ENCODE data around the gene CBR1.

CBR1 gene

GRCh38 chr21:36069713-36070583 is at the start of gene CBR1:
Gene CBR1 (plus strand): TSS chr21:36070024. CDS start chr21:36070116, 92 bp downstream.
- DNase-seq, result peak; percentile 80 to 82

DNA sequence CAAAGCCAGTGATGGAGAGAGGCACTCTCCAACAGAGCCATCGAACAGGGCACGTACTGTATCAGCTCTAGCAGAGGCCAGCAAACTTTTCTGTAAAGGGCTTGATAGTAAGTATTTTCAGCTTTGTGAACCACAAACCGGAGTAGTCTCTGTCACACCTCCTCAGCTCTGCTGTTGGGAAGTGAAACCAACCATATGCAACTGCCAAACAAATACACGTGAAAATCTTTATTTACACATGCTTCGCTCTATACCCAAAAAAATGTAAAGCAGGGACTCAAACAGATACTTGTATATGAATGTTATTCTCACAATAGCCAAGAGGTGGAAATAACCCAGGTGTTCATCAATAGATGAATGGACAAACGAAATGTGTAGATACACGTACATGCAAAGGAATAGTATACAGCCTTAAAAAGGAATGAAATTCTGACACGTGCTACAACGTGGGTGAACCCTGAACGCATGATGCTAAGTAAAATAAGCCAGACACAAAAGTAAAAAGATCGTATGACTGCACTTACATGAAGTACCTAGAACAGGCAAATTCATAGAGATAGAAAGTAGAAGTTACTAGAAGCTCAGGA is 48.5 kb upstream of the CBR1 start:
- no peak for DNase-seq

DNA sequence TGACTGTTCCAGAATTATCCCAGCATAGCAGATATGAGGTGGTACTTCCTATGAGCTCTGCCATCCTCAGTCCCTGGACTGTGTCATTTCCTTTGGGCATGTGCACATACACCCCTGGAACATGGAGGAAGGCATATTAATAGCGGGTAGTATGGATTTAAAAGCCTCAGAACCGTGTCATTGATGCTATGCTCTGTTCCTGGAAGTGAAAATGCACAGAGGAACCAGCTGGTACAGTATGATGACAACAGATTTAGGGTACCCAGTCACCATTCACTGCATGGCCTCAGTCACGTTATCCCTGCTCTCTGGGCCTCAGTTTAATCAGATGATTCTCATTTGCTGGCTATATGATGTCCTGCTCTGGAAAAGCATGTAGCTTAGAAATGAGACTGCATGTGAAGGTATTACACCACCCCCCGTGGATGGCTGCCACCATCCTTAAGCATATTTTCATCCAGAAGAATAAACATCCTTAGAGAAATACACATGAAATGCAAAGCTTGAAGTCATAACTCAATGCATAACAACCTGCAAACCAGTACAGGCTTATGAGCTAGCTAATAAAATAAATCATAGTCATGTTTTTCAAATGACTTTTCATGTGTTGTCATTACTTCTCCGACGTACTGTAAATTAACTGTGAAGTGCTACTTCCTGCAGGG is 47.3 kb upstream of the CBR1 start:
- no peak for DNase-seq

GRCh38 chr21:36023092-36023480 is 46.7 kb upstream of the CBR1 start:
- no peak for DNase-seq

DNA sequence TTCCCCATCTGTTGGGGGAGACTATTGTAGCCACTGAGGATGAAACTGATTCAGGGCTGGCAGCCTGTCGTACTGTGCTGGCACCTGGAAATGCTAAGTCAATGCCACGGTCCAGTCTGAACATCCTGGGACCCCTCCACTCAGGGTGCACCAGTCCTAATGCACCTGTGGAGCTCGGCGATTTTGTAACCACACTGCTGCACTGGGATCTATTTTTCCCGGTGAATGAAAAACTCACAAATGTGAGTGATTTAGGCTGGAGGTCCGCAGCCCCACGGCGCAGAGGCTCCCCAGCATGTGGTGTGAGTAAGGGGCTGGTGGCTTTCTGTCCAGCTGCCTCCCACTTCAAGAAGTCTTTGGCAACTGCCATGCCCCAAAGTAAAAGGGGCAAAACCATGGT is 45.0 kb upstream of the CBR1 start:
- no peak for DNase-seq

DNA sequence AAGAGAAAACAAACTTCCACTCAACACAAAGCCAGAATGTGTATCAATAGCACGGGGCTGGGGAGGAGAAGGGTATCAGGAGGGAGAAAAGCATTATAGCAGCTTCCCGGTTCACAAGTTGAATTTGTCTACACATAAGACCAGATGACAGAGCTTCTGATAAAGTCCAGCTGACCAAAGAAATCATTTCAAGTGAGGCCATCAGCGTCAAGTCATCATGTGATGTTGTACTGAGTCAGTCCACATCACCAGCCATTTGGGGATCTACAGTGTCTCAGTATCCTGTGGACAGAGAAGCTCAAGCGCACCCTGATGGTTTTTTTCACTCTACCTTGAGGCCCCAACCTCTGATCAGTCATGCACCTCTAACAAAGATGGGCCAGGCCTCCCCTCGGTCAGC is 42.5 kb upstream of the CBR1 start:
- no peak for DNase-seq

DNA sequence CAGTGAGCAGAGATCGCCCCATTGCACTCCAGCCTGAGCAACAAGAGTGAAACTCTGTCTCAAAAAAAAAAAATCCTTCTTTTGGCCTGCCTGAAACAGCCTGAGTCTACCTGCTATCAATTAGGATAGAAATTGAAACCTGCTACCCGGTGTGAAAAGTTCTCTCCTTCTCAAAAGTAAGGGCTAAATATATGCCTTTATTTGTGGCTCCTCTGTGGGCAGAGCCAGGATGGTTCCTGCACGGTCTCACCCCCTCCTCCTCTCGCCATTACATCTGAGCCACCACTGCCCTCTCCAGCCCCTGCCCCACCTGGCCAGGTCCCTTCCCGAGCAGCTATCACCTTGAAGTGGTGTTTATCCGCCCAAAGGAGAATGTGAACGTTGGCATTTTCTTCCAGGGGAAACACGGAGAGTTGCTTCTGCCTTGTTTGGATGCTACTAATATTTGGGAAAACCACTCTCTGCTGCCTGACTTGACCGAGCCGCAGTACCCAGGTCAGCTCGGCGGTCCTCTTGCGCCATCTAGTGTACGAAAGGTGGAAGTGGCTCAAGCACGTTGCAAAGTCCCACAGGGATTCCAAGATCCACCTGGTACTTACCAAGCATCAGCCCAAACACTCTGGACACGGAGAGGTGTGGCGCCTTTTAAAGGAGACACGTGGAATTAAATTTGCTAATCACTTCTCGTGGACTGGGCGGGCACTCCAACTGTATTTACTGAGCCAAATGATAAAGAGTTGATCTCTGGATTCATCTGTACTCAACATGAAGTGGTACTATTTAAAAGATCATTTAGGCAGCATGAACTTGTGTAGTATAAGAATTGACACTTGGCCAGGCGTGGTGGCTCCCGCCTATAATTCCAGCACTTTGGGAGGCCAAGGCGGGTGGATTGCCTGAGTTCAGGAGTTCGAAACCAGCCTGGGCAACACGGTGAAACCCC is 41.4 kb upstream of the CBR1 start:
- peak; percentile 52 to 55 for DNase-seq

DNA sequence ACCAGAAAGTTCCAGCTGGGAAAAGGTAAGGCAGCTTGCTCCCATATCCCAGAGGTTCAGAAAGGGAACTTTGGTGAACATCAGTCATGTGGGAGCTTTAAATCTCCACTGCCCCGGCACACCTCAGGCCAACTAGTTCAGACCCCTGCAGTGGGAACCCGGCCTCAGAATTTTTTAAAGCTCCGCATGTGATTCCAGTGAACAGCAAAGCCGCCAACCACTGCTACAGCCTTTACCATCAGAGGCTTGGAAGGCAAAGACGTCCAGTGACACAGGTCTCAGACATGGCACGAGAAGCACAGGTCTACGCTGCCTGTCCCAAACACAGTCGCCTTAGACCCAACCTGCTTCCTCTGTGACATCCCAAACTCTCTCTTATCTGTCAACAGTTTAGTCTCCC is 40.5 kb upstream of the CBR1 start:
- DNase-seq, result no peak

DNA sequence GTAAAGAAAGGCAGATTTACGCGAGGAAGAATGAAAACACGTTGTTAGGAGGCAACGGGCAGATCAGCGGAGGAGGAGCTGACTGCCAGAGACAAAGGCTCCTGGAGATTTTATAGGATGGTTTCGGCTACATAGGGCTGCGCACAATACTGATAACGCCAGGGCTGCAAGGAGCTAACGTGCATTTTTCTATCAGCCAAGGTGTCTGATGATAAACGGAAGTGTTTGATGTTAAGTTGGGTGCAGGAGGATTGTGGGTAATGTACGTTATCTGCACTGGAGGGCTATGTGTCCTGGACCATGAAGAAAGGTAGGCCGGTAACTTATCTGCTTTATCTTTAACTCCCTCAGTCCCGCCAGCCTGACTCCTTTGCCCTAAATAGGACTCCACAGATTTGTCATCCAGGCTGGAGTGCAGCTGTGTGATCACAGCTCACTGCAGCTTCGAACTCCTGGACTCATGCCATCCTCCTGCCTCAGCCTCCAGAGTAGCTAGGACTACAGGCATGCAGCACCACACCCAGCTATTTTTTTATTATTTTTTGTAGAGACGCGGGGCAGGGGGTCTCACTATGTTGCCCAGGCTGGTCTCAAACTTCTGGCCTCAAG is 39.1 kb upstream of the CBR1 start:
- no peak for DNase-seq

DNA sequence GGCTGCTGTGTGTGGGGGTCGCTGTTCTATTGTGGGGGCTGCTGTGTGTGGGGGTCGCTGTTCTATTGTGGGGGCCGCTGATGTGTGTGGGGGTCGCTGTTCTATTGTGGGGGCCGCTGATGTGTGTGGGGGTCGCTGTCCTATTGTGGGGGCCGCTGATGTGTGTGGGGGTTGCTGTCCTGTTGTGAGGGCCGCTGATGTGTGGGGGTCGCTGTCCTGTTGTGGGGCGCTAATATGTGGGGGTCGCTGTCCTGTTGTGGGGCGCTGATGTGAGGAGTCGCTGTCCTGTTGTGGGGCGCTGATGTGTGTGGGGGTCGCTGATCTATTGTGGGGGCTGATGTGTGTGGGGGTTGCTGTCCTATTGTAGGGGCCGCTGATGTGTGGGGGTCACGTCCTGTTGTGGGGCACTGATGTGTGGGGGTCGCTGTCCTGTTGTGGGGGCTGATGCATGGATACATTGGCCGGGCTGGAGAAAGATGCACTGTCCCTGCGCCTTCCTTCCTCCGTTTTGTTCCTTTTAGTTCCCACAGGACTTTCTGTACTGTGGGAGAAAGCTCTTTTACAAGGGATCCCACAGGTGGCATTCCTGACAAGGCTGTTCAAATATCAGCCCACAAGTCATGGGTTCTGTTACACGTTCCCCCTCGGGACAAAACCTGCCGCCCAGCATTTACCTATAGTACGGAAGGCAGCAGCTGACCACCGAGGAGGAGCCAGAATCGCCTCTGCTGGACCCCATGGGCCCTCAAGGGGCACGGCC is 37.0 kb upstream of the CBR1 start:
- no peak for DNase-seq

DNA sequence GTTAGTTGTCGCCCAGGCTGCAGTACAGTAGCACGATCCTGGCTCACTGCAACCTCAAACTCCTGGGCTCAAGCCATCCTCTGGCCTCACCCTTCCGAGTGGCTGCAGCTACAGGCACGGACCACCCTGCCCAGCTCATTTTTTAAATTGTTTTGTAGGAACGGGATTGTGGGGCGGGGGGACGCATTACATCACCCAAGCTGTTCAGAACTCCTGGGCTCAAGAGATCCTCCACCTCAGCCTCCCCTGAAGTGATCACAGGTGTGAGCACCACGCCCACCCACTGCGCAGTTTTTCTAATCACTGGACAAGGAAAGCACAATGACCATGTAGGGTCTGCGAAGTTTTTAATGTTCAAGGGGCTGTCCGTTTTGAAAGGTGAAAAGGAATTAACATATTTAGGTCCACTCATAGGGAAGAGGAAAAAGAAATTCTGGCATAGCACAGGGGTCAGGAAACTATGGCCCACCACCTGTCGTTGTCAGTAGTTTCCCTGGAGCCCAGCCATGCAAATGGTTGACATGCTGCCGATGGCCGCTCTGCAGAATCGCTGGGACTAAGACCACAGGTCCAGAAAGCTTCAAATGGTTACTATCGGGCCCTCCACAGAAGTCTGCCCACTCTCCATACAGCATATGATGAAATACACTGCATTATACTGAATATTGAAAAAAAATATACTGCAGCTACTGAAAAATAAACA is 35.5 kb upstream of the CBR1 start:
- no peak for DNase-seq

- no peak for DNase-seq
These were observed 34.4 kb upstream of the CBR1 start for GRCh38 chr21:36035381-36035791.

DNA sequence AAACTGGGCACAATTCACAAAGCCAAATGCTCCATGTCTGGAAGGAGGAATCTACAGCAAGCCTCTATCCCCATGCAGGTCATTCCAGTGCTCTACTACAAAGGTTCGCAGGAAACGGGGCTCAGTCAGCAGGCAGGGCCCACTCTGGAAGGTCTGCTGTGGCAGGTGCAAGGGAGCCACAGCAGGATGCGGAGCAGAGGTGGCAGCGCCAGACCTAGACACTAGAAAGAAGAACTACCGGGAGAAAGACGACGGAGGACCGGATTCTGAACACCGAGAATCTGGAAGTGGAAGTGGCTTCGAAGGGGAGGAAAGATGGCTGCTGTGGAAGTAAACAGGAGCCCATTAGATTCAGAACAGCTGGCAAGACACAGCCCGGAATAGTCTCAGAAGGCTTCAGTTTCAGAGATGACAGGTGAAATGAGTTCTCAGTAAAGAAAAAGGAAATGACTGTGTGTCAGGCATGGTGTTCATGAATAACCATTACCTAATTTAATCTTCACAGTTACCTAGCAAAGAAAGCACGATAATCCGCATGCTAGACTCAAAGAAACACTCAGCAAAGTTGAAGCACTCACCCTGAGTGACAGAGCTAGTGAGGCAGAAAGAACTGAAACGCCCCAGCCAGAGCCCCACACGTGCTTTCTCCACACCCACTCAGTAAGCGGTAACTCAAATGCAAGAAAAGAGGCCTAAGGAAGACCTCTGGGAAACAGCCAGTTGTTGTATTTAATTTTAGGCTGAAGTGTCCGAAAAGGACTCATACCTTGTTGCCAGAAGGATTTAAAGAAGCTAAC is 30.9 kb upstream of the CBR1 start:
- DNase-seq, result no peak

DNA sequence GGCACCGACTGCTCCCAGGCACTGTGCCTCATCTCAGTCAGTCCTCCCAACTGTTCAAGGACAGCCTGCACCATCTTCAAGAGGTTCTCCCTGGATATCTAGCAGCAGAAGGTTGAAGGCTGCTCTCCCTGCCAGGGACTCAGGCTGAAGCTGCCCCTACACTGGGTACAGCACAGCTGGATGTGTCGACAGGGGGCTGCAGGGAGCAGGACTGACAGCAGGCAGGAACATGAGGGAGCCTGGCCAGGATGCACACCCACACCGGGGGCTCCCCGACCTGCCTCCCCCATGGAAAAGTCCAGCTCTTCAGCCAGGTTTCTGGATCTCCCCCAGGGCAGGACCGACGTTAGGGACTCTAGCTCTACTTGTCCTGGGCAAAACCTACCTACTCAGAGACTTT is 30.0 kb upstream of the CBR1 start:
- no peak for DNase-seq

DNA sequence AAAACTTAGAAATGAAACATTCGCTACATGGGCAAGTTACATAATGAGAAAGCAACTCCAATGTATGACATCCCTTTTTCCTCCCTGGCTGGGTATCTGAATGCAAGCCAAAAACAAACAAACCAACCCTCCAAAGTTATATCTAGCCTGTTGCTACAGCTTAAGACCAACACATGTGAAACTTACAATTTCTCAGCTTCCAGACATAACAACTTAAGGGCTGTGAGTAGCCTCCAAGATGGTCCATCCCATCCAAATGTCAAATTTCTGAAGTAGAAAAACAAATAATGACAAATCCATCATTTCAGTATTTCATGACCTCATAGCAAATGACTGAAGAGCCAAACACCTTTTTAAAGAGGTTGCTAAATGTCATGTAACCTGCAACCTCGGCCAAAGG is 29.4 kb upstream of the CBR1 start:
- no peak for DNase-seq

DNA sequence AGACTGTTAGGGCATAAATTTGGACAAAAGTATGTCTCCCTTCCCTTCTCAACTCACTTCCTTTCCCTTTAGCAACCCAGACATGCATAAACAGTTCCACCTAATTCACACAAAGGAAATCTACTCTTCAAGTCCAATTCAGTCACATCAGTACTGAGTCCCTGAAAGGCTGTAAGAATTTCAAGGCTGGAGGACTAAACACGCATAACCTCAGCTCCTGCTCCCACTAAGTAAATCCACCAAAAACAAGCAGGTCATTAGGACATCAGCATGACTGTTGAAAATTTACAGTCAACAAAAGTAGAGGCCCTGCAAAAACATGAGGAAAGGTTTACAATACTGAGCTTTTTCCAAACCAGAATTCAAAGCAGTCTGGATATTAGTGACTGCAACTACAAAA is 27.9 kb upstream of the CBR1 start:
- DNase-seq, result no peak

DNA sequence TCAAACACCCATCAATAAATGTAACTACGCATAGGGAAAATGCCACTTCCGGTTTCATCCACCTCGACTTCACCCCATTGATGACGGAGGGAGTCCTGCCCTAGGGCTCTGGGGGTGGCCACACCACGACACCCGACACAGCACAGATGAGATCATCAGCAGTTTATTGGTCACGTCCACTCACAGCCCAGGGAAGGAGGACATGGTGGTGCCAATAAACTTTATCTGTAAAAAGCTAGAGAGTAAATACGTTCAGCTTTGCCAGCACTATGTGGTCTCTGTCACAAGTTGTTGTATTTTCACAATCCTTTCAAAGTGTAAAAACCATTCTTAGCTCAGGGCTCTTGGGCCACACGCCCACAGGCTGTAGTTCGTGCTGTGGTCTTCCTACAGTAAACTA is 25.8 kb upstream of the CBR1 start:
- no peak for DNase-seq

- no peak for DNase-seq
These were observed 23.8 kb upstream of the CBR1 start for GRCh38 chr21:36045993-36046392.

GRCh38 chr21:36047139-36047538 is 22.7 kb upstream of the CBR1 start:
- no peak for DNase-seq

DNA sequence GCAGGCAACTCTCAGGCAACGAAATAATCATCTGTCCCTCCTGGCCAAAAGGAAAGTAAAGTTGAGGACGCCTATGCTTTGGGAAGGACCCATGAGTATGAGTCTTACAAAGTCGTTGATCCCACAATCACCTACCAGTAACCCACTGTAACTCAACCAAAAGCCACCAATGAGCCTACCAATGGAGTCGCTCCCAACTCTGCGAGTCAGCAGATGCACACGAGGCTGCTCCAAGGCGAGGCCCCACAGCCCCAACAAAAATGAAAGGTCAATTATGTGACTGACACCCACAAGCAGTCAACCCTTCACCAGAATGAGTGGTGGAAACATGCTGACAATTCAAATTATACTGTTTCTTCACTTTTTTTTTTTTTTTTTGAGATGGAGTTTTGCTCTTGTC is 21.5 kb upstream of the CBR1 start:
- no peak for DNase-seq
